NCI-H187 (cell line): ENCODE measurements around the gene MMS22L.
A peak's percentile ranks its signal among the peaks of the same experiment; 100 is the strongest.

Source experiments
- DNase-seq, 2 experiments: peaks; one replicate each; lab custom pipeline; 2025; lab: John Stamatoyannopoulos, UW

Gene MMS22L

GRCh38 chr6:97282726-97283617, at the start of gene MMS22L:
TSS of gene MMS22L (minus strand) at chr6:97283216. CDS start at chr6:97282477, 739 bp downstream.
- peak; percentile 74 to 87 for DNase-seq

- DNase-seq, result no peak
These were observed 39.8 kb upstream of the MMS22L start for GRCh38 chr6:97322811-97323210.

- no peak for DNase-seq
These were observed 39.2 kb upstream of the MMS22L start for GRCh38 chr6:97322226-97322625.

GRCh38 chr6:97316978-97317377, 34.0 kb upstream of the MMS22L start:
- DNase-seq, result no peak

GRCh38 chr6:97312241-97312640, 29.2 kb upstream of the MMS22L start:
- no peak for DNase-seq

- no peak for DNase-seq
These were observed 23.7 kb upstream of the MMS22L start for GRCh38 chr6:97306544-97307320.

GRCh38 chr6:97305414-97306066, 22.5 kb upstream of the MMS22L start:
- no peak for DNase-seq

GRCh38 chr6:97304701-97305100, 21.7 kb upstream of the MMS22L start:
- DNase-seq, result no peak

GRCh38 chr6:97294451-97294850, 11.4 kb upstream of the MMS22L start:
- DNase-seq, result no peak

- no peak for DNase-seq
These were observed 10.2 kb upstream of the MMS22L start for GRCh38 chr6:97293198-97293696.

GRCh38 chr6:97292671-97293070, 9.7 kb upstream of the MMS22L start:
- no peak for DNase-seq

- no peak for DNase-seq
These were observed 8.9 kb upstream of the MMS22L start for GRCh38 chr6:97291896-97292295.

- DNase-seq, result no peak
These were observed 6.3 kb upstream of the MMS22L start for GRCh38 chr6:97289332-97289731.

GRCh38 chr6:97288188-97288587, 5.2 kb upstream of the MMS22L start:
- no peak for DNase-seq

- DNase-seq, result no peak
These were observed 734 bp downstream of the MMS22L start for GRCh38 chr6:97282238-97282725.

- DNase-seq, result no peak
These were observed 2.2 kb downstream of the MMS22L start for GRCh38 chr6:97280766-97281165.

- DNase-seq, result no peak
These were observed 7.2 kb downstream of the MMS22L start for GRCh38 chr6:97275804-97276203.

- DNase-seq, result no peak
These were observed 13.2 kb downstream of the MMS22L start for GRCh38 chr6:97269821-97270220.

GRCh38 chr6:97262676-97263075, 20.3 kb downstream of the MMS22L start:
- DNase-seq, result no peak

GRCh38 chr6:97246842-97247241, 36.2 kb downstream of the MMS22L start:
- DNase-seq, result no peak

GRCh38 chr6:97240222-97240621, 42.8 kb downstream of the MMS22L start:
- no peak for DNase-seq

- no peak for DNase-seq
These were observed 51.1 kb downstream of the MMS22L start for GRCh38 chr6:97231911-97232310.
